GM19043 (cell line): Measurements from ENCODE around the gene SUCNR1.
"Not testable (repeated sequence)": the region's sequence is repeated elsewhere in the genome, so short reads cannot be mapped to it uniquely, and the experiment has no call there.

ENCODE experiments used
- ATAC-seq: cut with Tn5 transposase; IDR thresholded peaks from one replicate; pipeline ENCODE4 v1.9.1; 2021; ENCODE audit warnings: low read depth; ENCODE audit not compliant: unreplicated experiment

Gene SUCNR1

DNA sequence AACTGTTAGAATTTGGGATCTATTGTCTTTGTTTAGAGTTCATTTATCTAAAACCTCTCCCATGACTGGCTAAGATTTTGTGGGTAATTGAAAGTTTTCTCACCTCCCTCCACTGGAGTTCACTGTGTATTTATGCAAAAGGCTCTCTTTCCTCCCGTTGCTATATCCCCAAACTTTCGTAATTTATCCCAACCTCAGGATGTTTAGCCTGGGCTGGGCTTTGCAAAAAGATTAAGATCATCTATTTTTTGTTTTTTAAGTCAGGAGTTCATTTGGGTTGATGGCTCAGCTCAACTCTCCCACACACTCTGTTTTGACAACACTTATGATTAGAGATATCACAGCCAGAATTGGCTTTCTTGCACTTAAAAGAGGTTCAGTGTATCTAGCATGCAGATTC, 27.0 kb downstream of the SUCNR1 start:
- no peak for ATAC-seq

DNA sequence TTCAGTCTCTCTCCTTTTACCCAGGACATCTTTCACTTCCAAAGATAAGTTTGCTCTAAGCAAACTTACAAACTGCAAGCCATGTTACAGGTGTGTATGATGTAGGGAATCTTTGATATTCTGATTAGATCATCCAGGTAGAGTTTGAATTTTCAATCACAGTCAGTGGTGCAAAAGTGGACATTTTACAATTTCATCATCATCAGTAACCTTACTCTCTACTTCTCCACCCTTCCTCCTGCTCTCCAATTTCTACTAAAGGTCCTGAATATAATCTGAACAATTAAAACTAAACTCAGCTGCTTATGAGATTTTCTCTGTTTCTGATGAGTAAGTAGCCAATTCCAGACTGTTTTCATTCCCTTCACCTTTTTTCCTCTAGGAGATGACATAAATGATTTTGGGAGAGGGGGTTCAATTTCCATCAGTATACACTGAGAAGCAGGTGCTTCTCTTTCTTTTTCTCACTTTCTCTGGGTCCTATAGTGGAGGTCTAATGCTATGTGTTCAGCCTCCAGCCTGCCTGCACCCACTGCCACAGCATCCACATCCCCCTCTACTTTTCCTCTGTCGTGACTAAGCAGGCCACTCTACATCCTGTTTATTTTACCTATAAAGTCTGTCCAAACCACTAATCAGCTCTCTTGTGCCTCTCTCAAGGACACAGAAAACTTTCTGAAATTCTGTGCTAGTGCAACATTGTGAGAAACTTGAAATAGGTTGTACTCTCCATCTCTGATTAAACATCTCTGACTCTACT, 27.6 kb downstream of the SUCNR1 start:
- no peak for ATAC-seq

DNA sequence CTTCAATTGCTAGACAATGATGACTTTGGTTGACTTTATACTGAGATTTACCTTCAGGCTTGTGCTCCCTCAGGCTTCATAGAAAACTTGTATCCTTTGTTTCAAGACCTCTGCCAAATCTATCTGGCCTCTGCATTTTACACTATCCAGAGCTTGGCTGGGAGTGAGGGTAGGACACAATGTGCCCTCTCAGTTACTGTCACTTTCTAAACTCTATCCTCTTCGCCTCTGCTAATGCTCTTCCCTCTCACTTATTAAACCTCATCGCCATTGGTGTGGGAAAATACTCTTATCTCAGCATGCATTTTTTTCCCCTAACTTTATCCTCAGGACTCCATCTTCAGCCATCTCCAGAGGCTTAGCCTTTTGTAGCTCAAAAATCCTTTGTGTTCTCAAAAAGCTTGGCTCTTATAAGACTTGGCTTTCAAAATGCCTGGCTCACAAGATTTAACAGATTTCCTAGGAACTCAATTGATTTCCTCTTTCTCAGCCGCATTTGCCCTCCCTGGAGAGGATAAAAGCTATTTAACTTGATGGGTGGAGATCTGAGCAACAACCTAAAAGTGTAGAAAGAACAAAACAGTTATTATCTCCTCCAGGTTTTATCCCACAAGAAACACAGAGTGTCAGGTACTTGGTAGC, 28.3 kb downstream of the SUCNR1 start:
- ATAC-seq = no peak

- no peak for ATAC-seq
Measured at GRCh38 chr3:151903501-151903991, 30.1 kb downstream of the SUCNR1 start.

DNA sequence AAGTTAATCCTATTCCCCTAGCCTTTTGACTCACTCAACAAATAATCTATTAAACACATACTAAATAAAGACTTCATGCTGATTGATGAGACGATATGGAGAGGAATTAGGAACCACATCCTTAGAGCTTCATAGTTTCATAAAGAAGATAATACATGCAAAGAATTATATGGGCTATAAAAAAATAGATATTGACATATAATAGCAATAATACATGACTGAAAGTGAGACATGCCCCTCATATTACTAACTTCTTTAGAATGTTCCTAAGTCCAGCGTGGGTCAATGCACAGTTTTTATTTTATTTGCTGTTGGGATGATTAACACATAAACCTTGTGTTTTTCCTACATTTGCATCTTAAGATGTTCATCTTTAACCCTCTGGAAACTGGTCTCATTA, 32.2 kb downstream of the SUCNR1 start:
- no peak for ATAC-seq

DNA sequence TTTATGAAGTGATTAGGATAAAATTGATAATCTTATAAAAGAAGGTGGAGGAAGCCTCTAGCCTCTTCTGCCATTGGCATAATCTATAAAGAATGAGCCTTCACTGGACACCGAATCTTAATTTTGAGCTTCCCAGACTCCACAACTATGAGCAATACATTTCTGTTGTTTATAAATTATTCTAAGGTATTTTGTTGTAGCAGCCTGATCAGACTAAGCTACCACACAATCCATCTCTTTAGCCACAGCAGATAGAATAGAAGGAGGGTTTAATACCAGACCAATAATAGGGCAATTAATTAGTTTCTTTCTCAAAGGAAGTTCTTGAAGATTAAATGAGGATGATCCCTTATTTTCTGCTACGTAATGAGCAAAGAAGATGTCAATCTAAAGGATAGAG, 33.3 kb downstream of the SUCNR1 start:
- ATAC-seq = no peak

DNA sequence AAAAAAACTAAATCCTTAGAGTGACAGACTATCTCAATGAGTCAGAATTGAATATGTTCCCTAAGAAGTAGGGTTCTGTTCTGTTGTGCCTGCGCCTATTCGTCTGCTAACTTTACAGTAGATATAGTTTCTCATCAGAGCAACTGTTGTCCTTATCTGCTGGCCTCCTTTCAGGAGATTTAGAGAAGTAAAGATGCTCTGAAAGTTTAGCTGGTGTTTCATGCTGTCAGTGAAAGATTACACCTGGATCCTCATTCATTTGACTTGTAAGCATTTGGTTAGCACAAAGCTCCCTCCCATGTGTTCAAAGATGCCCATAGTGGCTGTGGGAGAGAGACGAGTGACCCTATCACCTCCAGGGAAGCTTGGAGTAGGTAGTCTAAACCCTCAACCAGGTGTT, 35.0 kb downstream of the SUCNR1 start:
- ATAC-seq = no peak

GRCh38 chr3:151909681-151910405, 36.4 kb downstream of the SUCNR1 start:
- no peak for ATAC-seq

GRCh38 chr3:151911462-151911861, 38.0 kb downstream of the SUCNR1 start:
- no peak for ATAC-seq

DNA sequence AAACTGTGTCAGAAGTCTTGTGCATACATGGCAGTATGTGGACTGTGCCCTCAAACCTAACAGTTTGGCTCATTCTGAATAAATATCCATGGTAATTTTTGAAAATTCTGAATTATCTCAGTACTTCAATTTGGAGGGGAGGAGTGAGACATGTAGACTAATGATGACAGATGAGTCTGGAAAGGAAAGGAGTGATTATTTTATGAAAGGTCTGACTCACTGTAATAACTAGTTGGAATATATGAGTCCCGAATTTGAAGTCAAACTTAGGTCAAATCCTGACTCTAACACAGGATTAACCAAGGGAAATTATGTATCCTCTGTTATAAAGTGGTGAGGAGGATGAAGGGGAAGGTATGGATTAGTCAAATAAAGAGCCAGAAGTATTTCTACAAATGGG, 38.6 kb downstream of the SUCNR1 start:
- no peak for ATAC-seq

- ATAC-seq = no peak
Measured at GRCh38 chr3:151916781-151917180, 43.3 kb downstream of the SUCNR1 start.

- ATAC-seq = peak; percentile 56
Measured at GRCh38 chr3:151918253-151919029, 45.0 kb downstream of the SUCNR1 start.

DNA sequence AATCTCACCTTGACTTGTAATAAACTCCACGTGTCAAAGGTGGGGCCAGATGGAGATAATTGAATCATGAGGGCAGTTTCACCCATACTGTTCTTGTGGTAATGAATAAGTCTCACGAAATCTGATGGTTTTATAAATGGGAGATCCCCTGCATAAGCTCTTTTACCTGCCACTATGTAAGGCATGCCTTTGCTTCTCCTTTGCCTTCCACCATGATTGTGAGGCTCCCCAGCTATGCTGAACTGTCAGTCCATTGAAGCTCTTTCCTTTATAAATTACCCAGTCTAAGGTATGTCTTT, 45.5 kb downstream of the SUCNR1 start:
- ATAC-seq = no peak

- ATAC-seq = no peak
Measured at GRCh38 chr3:151919446-151919845, 46.0 kb downstream of the SUCNR1 start.

DNA sequence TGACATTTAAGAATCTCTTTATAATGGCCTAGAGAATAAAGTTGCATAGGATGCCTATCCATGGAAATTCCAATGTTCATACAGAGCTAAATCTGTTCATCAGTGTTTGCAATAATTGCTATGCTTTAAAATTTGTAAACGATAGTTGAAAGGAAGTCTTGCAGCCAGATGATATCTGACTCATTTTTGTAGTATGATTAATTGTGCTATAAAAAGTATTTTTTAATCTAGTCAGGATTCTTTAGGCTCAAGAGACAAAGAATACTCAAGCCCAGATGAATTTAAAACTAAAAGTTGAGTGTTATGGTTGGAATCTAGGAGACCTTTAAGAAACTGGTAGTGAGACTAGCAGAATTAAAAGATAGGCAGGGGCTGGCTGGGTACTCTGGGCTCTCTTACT, 50.5 kb downstream of the SUCNR1 start:
- no peak for ATAC-seq

DNA sequence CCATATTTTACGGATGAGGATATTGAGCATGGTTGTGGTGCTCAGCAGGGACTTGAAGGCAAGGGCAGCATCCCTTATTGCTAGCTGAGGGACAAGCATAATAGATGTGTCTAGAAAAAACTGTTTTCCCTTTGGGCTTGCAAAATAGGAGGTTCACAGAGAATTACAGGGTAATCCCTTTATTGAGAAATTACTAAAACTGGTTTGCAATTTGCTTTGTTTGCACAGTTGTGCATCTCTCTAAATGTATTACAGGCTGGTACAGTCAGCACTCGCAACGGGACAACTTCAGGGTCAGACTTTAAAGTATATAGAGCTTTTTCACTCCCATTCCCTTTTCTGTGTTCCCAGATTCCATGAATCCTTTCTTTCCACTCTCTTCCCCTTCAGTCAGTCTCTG, 51.3 kb downstream of the SUCNR1 start:
- no peak for ATAC-seq

GRCh38 chr3:151925419-151925818, 52.0 kb downstream of the SUCNR1 start:
- ATAC-seq = no peak

- ATAC-seq = no peak
Measured at GRCh38 chr3:151925876-151926275, 52.4 kb downstream of the SUCNR1 start.

GRCh38 chr3:151926956-151927355, 53.5 kb downstream of the SUCNR1 start:
- no peak for ATAC-seq

GRCh38 chr3:151927915-151928525, 54.6 kb downstream of the SUCNR1 start:
- not testable (repeated sequence) for ATAC-seq

GRCh38 chr3:151931171-151931570, 57.7 kb downstream of the SUCNR1 start:
- ATAC-seq = no peak
